Neural cell (in vitro differentiated cells): ENCODE results near the gene CLASP1.

Experiments used
- CTCF ChIP-seq: fragments of 450-650 bp; IDR thresholded peaks from 2 replicates; pipeline ENCODE4 v1.5.1; 2014; ENCODE audit warnings: antibody characterized with exemption, mild to moderate bottlenecking, moderate library complexity; ENCODE audit not compliant: poor library complexity, severe bottlenecking
- EP300 ChIP-seq: fragments of 450-650 bp; conservative IDR thresholded peaks from 2 replicates; pipeline ENCODE4 v1.6.1; 2014; ENCODE audit warnings: antibody characterized with exemption, mild to moderate bottlenecking, moderate library complexity; ENCODE audit not compliant: poor library complexity, severe bottlenecking
- EZH2 ChIP-seq: fragments of 200-600, 300-800 bp; shearing (Covaris generic), sonication (generic); IDR thresholded peaks from 2 replicates; pipeline ENCODE4 v1.6.1; 2014; ENCODE audit warnings: antibody characterized with exemption, low read length, borderline replicate concordance, mild to moderate bottlenecking; ENCODE audit not compliant: insufficient read depth, poor library complexity, severe bottlenecking
- POLR2AphosphoS5 ChIP-seq: IDR thresholded peaks from 2 replicates; pipeline ENCODE4 v1.6.1; 2012

GRCh38 chr2:121455446-121455845 lies 193.8 kb downstream of the CLASP1 start:
- TF ChIP-seq POLR2AphosphoS5 (no peak), CTCF (no peak), EZH2 (no peak), EP300 (no peak)
